T-helper 17 cell (primary cell): ENCODE measurements around the gene EXOSC10. TPM values are rescaled to one million over a fixed set of nuclear protein-coding genes. Genes with fewer than 3 reads are reported as not detected.
"Not testable (repeated sequence)": the region's sequence is repeated elsewhere in the genome, so short reads cannot be mapped to it uniquely, and the experiment has no call there.

Source experiments
- ATAC-seq: fragments of 150-1000 bp; cut with Tn5 transposase; 2 replicates; pipeline ENCODE4 v1.10.0; 2021; ENCODE audit warnings: mild to moderate bottlenecking, moderate library complexity
- DNase-seq, 3 donors: peaks; one replicate each; pipeline versions ENCODE4 v3.0.0 to v3.0.0-alpha.2; 2020 to 2021
- H3K9me3 ChIP-seq: one replicate; pipeline ENCODE4 v1.7.0; 2013; ENCODE audit warnings: low read length, mild to moderate bottlenecking; ENCODE audit not compliant: control insufficient read depth, poor library complexity, severe bottlenecking
- H3K27ac Mint-ChIP-seq: one replicate; pipeline ENCODE4 v1.8.0; 2022; ENCODE audit warnings: mild to moderate bottlenecking, moderate library complexity, mixed read lengths
- H3K27me3 Mint-ChIP-seq: one replicate; pipeline ENCODE4 v1.8.0; 2022; ENCODE audit warnings: mixed read lengths
- H3K36me3 Mint-ChIP-seq: one replicate; pipeline ENCODE4 v1.8.0; 2022; ENCODE audit warnings: low read depth, mixed read lengths
- H3K4me1 Mint-ChIP-seq: one replicate; pipeline ENCODE4 v1.8.0; 2022; ENCODE audit warnings: mild to moderate bottlenecking, mixed read lengths
- H3K4me3 Mint-ChIP-seq: one replicate; pipeline ENCODE4 v1.8.0; 2022; ENCODE audit warnings: mild to moderate bottlenecking, moderate library complexity, mixed read lengths
- total RNA-seq, 4 donors: library from RNA in 2 of 4; stranded (reverse) in 2 of 4; gene quantifications; one replicate each; pipeline ENCODE4 v1.2.3 and lab custom pipeline; 2022 to 2026

Gene EXOSC10
- total RNA-seq, 2 donors from 2014 or later: 73.8 to 82.7 TPM

GRCh38 chr1:11098931-11099309 is 749 bp downstream of the EXOSC10 start:
- ATAC-seq (no peak), DNase-seq (no peak)
- no peaks in the 10 kb centered on the region for H3K9me3 ChIP-seq
- Mint-ChIP-seq H3K27ac (peak overlapping the region; percentile 91), H3K4me3 (peak overlapping the region; percentile 97), H3K27me3 (no peaks in the 10 kb centered on the region), H3K36me3 (peaks cover 3% of the 10 kb centered on the region), H3K4me1 (peaks cover 8% of the 10 kb centered on the region)

- not testable (repeated sequence) for DNase-seq, H3K4me1 Mint-ChIP-seq, H3K4me3 Mint-ChIP-seq, H3K27me3 Mint-ChIP-seq, H3K9me3 ChIP-seq, ATAC-seq, H3K36me3 Mint-ChIP-seq, H3K27ac Mint-ChIP-seq
These were observed 15.9 kb downstream of the EXOSC10 start for GRCh38 chr1:11083784-11084183.

- DNase-seq (no peak), ATAC-seq (no peak)
- Mint-ChIP-seq H3K27me3 (no peaks in the 10 kb centered on the region), H3K4me3 (no peak overlapping the region), H3K27ac (no peak overlapping the region), H3K4me1 (no peaks in the 10 kb centered on the region), H3K36me3 (peaks cover 4% of the 10 kb centered on the region)
- no peaks in the 10 kb centered on the region for H3K9me3 ChIP-seq
These were observed 18.7 kb downstream of the EXOSC10 start for GRCh38 chr1:11080931-11081330.

DNA sequence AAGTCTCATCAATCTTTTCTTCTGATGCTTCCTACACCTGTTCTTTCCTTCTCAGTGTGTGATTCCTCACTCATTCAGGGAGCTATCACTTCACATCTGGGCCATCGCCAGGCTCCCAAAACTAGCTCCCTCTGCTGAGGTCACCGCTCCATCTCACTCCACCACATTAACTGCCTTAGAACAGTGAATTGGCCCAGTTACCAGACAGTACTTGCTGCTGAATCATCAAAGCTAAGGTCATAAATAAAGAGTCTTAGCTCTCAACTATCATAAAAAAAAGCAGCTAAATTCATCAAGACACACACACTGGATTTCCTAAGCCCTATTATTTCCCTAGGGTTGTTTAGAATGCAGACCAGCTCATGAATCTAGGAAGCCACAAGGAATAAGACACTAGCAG is 21.0 kb downstream of the EXOSC10 start:
- ATAC-seq (no peak), DNase-seq (no peak)
- Mint-ChIP-seq H3K4me1 (no peaks in the 10 kb centered on the region), H3K4me3 (no peak overlapping the region), H3K27me3 (no peaks in the 10 kb centered on the region), H3K27ac (no peak overlapping the region), H3K36me3 (peaks cover 4% of the 10 kb centered on the region)
- H3K9me3 ChIP-seq: no peaks in the 10 kb centered on the region

DNA sequence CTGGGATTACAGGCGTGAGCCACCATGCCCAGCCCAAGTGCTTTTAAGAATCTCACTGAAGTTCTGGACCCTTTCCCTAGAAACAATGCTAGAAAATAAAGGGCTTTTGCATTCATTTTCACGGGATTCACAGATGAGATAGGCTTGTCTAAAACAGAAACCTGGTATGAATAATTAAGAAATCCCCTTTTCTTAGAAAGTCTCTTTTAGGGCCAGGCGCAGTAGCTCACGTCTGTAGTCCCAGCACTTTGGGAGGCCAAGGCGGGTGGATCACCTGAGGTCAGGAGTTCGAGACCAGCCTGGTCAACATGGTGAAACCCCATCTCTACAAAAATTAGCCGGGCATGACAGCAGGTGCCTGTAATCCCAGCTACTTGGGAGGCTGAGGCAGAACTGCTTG is 26.3 kb downstream of the EXOSC10 start:
- ATAC-seq, H3K4me3 Mint-ChIP-seq, H3K36me3 Mint-ChIP-seq, H3K9me3 ChIP-seq, H3K27ac Mint-ChIP-seq, H3K27me3 Mint-ChIP-seq, H3K4me1 Mint-ChIP-seq, DNase-seq: not testable (repeated sequence)

DNA sequence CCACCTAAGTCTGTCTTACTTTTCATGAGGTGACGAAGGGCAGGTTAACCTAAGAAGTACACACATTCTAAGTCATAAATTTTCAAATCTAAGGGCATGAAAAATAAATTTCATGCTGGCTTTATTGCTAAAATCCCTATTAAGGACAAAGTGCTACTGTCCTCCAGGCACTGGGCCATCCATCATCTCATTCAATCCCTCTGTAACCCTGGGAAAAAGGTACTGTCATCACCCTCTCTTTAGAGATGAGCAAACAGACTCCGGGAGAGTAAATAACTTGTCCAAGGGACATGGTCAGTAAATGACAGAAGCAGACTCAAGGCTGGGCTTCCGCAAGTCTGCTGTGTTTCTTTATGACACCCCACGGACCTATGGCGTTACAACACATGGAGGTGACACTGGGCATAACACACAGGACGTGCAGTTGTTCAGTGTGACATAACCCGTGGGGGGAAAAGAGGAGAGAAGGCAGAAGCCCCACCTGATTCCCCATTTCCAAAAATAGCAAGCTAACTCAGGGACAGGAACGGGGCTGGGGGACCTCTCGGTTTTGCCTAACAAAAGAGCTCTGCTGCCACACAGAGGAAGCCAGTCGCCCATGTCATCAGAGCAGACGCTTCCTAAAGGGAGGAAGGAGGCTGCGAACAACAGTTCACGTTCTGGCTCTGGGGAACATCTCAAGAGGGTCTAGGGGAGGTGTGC is 27.3 kb downstream of the EXOSC10 start:
- H3K4me3 Mint-ChIP-seq: no peak overlapping the region
- DNase-seq: no peak
- no peaks in the 10 kb centered on the region for H3K27me3 Mint-ChIP-seq
- H3K9me3 ChIP-seq: no peaks in the 10 kb centered on the region
- peaks cover 10% of the 10 kb centered on the region for H3K36me3 Mint-ChIP-seq
- no peak for ATAC-seq
- H3K27ac Mint-ChIP-seq: peak overlapping the region; percentile 91
- peaks cover 5% of the 10 kb centered on the region for H3K4me1 Mint-ChIP-seq

DNA sequence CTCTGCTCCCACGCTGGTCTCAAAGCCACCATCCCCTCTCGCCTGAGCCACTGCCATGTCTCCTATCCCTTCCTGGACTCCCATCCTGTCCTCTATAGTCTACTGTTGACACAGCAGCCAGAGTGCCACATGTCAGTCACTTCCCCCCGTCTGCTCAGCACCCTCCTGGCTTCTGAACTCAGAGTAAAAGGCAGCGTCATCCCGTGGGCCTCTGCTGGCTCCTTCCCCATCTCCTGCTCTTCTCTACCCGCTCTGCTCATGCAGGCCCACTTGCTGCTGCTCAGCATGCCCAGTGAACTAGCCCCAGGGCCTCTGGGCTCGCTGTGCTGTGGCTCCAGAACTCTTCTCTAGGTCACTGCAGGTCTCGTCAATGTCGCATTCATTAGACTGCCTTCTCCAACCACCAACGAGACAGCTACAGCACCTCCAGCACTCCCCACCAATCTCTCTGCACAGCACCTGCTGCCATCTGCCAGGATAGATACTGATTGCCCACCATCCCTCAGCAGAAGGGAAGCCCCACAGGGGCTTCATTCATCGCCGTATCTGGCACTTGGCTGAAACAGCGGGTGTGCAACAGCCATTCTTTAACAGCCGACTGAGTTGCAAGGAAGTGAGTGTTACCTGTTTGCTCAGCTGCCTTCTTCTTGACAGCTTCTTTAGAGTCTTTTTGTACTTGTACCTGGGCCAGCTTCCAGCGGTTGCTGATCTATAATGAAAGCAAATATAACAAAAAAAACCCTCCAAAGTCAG is 28.0 kb downstream of the EXOSC10 start:
- H3K27me3 Mint-ChIP-seq: no peaks in the 10 kb centered on the region

GRCh38 chr1:11070876-11071275 is 28.8 kb downstream of the EXOSC10 start:
- Mint-ChIP-seq H3K4me1 (peaks cover 5% of the 10 kb centered on the region), H3K27ac (peak overlapping the region; percentile 91), H3K27me3 (no peaks in the 10 kb centered on the region), H3K36me3 (peaks cover 10% of the 10 kb centered on the region), H3K4me3 (no peak overlapping the region)
- DNase-seq: no peak
- no peak for ATAC-seq
- no peaks in the 10 kb centered on the region for H3K9me3 ChIP-seq

More for the DNA sequence above, 28.0 kb downstream of the EXOSC10 start:
- ATAC-seq (no peak), DNase-seq (no peak)
- Mint-ChIP-seq H3K4me3 (no peak overlapping the region), H3K27ac (peak overlapping the region; percentile 91), H3K4me1 (peaks cover 5% of the 10 kb centered on the region), H3K36me3 (peaks cover 10% of the 10 kb centered on the region)
- H3K9me3 ChIP-seq: no peaks in the 10 kb centered on the region

GRCh38 chr1:11068600-11069473 is 30.8 kb downstream of the EXOSC10 start:
- peaks cover 10% of the 10 kb centered on the region for H3K36me3 Mint-ChIP-seq
- no peak overlapping the region for H3K4me3 Mint-ChIP-seq
- H3K9me3 ChIP-seq: no peaks in the 10 kb centered on the region
- no peaks in the 10 kb centered on the region for H3K27me3 Mint-ChIP-seq
- H3K27ac Mint-ChIP-seq: no peak overlapping the region
- ATAC-seq: no peak
- DNase-seq: no peak
- H3K4me1 Mint-ChIP-seq: peaks cover 5% of the 10 kb centered on the region

GRCh38 chr1:11067716-11068599 is 31.7 kb downstream of the EXOSC10 start:
- Mint-ChIP-seq H3K4me1 (peaks cover 9% of the 10 kb centered on the region), H3K27me3 (no peaks in the 10 kb centered on the region), H3K4me3 (no peak overlapping the region), H3K27ac (no peak overlapping the region), H3K36me3 (peaks cover 10% of the 10 kb centered on the region)
- no peaks in the 10 kb centered on the region for H3K9me3 ChIP-seq
- ATAC-seq: no peak
- no peak for DNase-seq

GRCh38 chr1:11065796-11066195 is 33.9 kb downstream of the EXOSC10 start:
- peaks cover 2% of the 10 kb centered on the region for H3K36me3 Mint-ChIP-seq

DNA sequence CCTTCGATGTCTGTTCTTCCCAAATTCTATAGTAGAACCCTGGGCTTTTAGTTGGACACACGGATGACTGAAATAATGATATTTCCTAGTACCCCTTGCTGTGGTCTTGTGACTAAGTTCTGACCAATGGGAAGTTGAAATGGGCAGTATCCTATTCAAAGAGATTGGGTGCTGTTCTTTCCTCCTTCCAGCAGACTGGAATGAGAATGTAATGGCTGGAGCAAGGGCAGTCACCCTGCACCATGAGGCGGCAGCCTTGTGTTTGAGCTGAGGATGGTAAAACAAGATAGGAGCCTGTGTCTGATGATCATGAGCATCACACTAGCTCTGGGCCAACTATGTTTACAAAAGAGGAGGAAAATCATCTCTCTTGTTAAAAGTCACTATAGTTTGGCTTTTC is 34.7 kb downstream of the EXOSC10 start:
- Mint-ChIP-seq H3K27ac (no peak overlapping the region), H3K27me3 (no peaks in the 10 kb centered on the region), H3K4me1 (peaks cover 10% of the 10 kb centered on the region), H3K4me3 (no peak overlapping the region), H3K36me3 (no peaks in the 10 kb centered on the region)
- H3K9me3 ChIP-seq: no peaks in the 10 kb centered on the region
- DNase-seq (no peak), ATAC-seq (no peak)

More at GRCh38 chr1:11065796-11066195, 33.9 kb downstream of the EXOSC10 start:
- Mint-ChIP-seq H3K4me1 (peaks cover 7% of the 10 kb centered on the region), H3K27ac (no peak overlapping the region), H3K4me3 (no peak overlapping the region), H3K27me3 (no peaks in the 10 kb centered on the region)
- ATAC-seq (no peak), DNase-seq (no peak)
- H3K9me3 ChIP-seq: no peaks in the 10 kb centered on the region
